ENCODE results near the gene TCP10L.
"Not testable (repeated sequence)": the region's sequence is repeated elsewhere in the genome, so short reads cannot be mapped to it uniquely, and the experiment has no call there.

The TCP10L gene

DNA sequence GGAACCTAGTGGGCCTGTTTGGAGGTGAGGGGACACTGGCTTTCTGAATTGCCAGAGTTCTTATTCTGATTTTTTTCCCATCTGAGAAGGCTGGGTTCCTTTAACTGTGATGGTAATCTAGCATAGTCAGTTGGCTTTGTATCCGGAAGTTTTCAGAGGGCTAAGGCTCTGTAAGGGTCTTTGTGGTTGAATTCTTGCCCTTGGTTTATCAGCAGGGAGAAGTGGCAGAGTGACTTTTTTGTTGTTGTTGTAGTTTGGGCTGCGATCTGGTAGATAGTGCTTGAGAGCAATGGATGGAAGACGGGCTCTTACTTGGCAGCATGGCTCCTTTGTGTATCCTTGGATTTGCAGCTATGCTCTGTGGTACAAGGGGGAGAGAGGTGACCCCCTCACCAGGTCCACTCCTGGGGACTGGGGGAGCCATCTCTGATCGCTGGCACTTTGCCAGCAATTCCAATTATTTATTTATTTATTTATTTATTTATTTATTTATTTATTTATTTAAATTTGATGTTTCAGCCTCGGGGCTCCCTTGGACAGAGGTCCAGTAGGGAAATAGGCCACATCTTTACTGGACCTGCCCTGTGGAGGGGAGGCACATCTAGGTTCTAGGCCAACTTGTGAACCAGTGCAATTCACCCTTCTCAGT lies 18.5 kb downstream of the TCP10L start:
- TF ChIP-seq, protein P1, sequence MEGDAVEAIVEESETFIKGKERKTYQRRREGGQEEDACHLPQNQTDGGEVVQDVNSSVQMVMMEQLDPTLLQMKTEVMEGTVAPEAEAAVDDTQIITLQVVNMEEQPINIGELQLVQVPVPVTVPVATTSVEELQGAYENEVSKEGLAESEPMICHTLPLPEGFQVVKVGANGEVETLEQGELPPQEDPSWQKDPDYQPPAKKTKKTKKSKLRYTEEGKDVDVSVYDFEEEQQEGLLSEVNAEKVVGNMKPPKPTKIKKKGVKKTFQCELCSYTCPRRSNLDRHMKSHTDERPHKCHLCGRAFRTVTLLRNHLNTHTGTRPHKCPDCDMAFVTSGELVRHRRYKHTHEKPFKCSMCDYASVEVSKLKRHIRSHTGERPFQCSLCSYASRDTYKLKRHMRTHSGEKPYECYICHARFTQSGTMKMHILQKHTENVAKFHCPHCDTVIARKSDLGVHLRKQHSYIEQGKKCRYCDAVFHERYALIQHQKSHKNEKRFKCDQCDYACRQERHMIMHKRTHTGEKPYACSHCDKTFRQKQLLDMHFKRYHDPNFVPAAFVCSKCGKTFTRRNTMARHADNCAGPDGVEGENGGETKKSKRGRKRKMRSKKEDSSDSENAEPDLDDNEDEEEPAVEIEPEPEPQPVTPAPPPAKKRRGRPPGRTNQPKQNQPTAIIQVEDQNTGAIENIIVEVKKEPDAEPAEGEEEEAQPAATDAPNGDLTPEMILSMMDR (conservative IDR thresholded peaks at IDR 0.05; ENCODE audit: low read depth, low read length): no peak
- DNase-seq (ENCODE audit: low read depth): no peak
- H3K4me3 ChIP-seq (ENCODE audit: low read depth, low read length): no peak overlapping the region

DNA sequence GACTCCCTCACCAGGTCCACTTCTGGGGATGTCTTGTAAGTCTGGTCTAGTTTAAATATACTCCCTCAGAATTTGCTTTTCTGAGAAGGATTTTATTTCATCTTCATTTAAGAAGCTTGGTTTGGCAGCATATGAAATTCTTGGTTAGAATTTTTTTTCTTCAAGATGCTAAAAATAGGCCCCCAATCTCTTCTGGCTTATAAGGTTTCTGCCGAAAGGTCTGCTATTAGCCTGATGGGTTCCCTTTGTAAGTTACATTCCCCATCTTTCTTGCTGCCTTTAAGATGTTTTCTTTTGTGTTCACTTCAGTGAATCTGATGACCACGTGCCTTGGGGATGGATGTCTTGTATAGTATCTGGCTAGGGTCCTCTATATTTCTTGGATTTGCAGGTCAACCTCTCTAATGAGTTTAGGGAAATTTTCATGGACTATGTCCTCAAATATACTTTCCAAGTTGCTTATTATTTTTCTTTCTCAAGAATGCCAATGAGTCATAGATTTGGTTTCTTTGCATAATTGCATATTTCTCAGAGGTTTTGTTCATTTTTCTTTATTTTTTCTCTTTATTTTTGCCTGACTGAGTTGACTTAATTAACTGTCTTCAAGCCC lies 19.4 kb downstream of the TCP10L start:
- H3K4me3 ChIP-seq (ENCODE audit: low read depth, low read length): no peak overlapping the region
- peak; percentile 23 for DNase-seq (ENCODE audit: low read depth)
- TF ChIP-seq, protein P1 (conservative IDR thresholded peaks at IDR 0.05; ENCODE audit: low read depth, low read length): no peak

DNA sequence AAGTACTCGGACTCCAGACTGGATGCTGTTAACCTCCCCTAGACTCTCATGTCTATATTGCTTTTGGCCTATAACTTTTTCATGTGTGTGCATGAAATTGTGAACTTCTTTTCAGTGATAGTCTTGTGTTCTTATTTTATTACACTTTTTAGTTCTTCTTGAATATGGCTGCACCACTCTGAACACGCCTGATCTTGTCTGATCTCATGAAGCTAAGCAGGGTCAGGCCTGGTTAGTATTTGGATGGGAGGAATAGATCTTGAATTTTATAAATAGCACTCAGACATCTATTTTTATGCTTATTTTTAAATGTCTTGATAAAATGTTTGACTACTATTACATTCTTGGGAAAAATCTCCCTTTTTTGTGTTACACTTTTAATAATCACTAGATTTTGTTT lies 22.4 kb downstream of the TCP10L start:
- TF ChIP-seq, protein P1 (conservative IDR thresholded peaks at IDR 0.05; ENCODE audit: low read depth, low read length): no peak
- no peak overlapping the region for H3K4me3 ChIP-seq (ENCODE audit: low read depth, low read length)
- no peak for DNase-seq (ENCODE audit: low read depth)

DNA sequence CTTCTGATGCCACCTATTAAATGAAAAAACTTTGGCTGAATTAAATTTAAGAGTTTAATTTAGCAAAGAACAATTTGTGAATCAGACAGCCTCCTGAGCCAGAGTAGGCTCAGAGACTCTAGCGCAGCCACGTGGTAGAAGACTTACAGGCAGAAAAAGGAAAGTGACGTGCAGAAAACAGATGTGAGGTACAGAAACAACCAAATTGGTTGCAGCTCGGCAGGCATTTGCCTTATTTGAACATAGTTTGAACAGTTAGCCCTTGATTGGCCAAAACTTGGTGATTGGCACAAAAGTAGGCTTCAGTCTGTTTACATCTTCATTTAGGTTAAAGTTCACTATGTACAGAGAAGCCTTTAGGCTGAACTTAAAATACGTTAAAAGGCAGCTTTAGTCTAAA lies 22.9 kb downstream of the TCP10L start:
- peak; percentile 91 for DNase-seq (ENCODE audit: low read depth)
- no peak overlapping the region for H3K4me3 ChIP-seq (ENCODE audit: low read depth, low read length)
- TF ChIP-seq, protein P1 (conservative IDR thresholded peaks at IDR 0.05; ENCODE audit: low read depth, low read length): peak; percentile 75

DNA sequence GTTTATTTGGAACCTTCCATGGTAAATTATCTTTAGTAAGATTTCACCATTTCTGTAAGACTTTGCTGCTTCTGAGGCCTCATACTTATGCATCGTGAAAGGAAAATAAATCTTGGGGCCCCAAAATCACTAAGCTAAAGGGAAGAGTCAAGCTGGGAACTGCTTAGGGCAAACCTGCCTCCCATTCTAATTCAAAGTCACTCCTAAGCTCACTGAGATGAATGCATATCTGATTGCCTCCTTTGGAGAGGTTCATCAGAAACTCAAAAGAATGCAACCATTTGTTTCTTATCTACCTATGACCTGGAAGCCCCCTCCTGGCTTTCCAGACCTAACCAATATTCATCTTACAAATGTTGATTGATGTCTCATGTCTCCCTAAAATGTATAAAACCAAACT lies 23.8 kb downstream of the TCP10L start:
- DNase-seq (ENCODE audit: low read depth): not testable (repeated sequence)

DNA sequence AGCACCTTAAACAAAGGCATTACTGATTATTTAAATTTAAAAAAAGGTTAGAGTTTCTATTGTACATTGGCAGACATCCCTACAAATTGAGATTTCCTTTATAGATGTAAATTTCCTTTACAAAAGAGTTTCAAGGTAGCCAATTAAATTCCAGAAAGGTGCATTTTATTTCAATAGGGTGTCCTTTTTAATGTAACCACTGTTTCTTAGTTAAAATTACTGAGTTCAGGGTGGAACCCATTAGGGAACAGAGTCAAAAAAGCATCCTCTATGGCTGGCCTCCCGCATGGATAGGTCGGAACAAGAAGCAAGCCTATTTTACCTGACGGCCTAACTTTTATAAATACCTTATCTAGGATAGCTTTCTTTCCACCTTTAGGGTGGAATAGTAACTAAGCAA lies 24.4 kb downstream of the TCP10L start:
- no peak for DNase-seq (ENCODE audit: low read depth)
- TF ChIP-seq, protein P1 (conservative IDR thresholded peaks at IDR 0.05; ENCODE audit: low read depth, low read length): no peak
- no peak overlapping the region for H3K4me3 ChIP-seq (ENCODE audit: low read depth, low read length)

More for the DNA sequence above, 23.8 kb downstream of the TCP10L start:
- not testable (repeated sequence) for H3K4me3 ChIP-seq (ENCODE audit: low read depth, low read length)

- TF ChIP-seq, protein P1 (conservative IDR thresholded peaks at IDR 0.05; ENCODE audit: low read depth, low read length): no peak
- DNase-seq (ENCODE audit: low read depth): no peak
- H3K4me3 ChIP-seq (ENCODE audit: low read depth, low read length): no peak overlapping the region
Measured at GRCh38 chr21:32559006-32559610, 26.2 kb downstream of the TCP10L start.
